Ovary (tissue), 9 donors: ENCODE data around the gene ZNF138. TPM values are rescaled to one million over a fixed set of nuclear protein-coding genes. Genes with fewer than 3 reads are reported as not detected.

Experiments used
- DNase-seq, 5 donors: peaks; one replicate each; pipeline ENCODE4 v3.0.0-alpha.2; 2019 to 2020
- H3K27ac ChIP-seq, 2 donors: fragments of 200-600 bp; one replicate each; pipeline versions ENCODE4 v1.5.1 to v1.8.0; 2019 to 2022
- H3K27me3 ChIP-seq: fragments of 200-600 bp; one replicate; pipeline ENCODE4 v1.8.0; 2022
- H3K36me3 ChIP-seq: fragments of 200-600 bp; sonication (generic); one replicate; pipeline ENCODE4 v1.5.1; 2019
- H3K4me1 ChIP-seq: one replicate; pipeline ENCODE4 v1.8.1; 2013; ENCODE audit warnings: mild to moderate bottlenecking, moderate library complexity; ENCODE audit not compliant: insufficient read depth
- H3K4me3 ChIP-seq: fragments of 200-600 bp; sonication (generic); one replicate; pipeline ENCODE4 v1.5.1; 2017
- H3K9me3 ChIP-seq, 2 donors: fragments of 200-600 bp in 1 of 2; sonication (generic) in 1 of 2; one replicate each; pipeline versions ENCODE4 v1.5.1 to v1.8.1; 2013 to 2019; ENCODE audit warnings: mild to moderate bottlenecking in 1 of 2, moderate library complexity in 1 of 2
- CTCF ChIP-seq, 3 donors: fragments of 450-650 bp in 2 of 3; fragments of 200-600 bp in 1 of 3; IDR thresholded peaks; one replicate each; pipeline versions ENCODE4 v1.5.1 to v1.8.0; 2016 to 2022; ENCODE audit warnings: antibody characterized with exemption in 3 of 3, mild to moderate bottlenecking in 1 of 3
- EP300 ChIP-seq: sonication (generic); formaldehyde crosslinking; IDR thresholded peaks from one replicate; pipeline ENCODE4 v1.6.1; 2017; ENCODE audit warnings: antibody characterized with exemption
- POLR2A ChIP-seq: fragments of 450-650 bp; IDR thresholded peaks from one replicate; pipeline ENCODE4 v1.6.1; 2017; ENCODE audit warnings: antibody characterized with exemption, mild to moderate bottlenecking, moderate library complexity
- WGBS, 3 donors: extraction: QIAGEN DNeasy Blood & Tissue Kit in 1 of 3; methylation state at CpG; one replicate each; pipeline versions ENCODE4 v1.1.5 to v1.1.7; 2013 to 2017; 5-methylcytosine and 5-hydroxymethylcytosine counted together
- intact Hi-C, 4 donors: fragments of 100-400 bp; cut with DNase I; formaldehyde crosslinking; loops; one replicate each; pipeline versions ENCODE4 v1.11.0 to v1.15.1; 2022 to 2023
- polyA plus RNA-seq, 2 donors: library from polyadenylated mRNA; stranded (reverse); fragments of 200-250 nt in 1 of 2; fragments of 350-450 nt in 1 of 2; fragmentation: Illumina TruSeq in 1 of 2; extraction: RNeasy Lipid Tissue Mini Kit (QIAGEN cat#74804) in 1 of 2; gene quantifications; one replicate each; pipeline ENCODE4 v1.2.3, GENCODE V29; 2013 to 2014
- total RNA-seq, 7 donors: library from RNA; depleted of rRNA in 2 of 7; stranded (reverse); fragments of >200 nt in 2 of 7; fragmentation: NEBNext Ultra II Directional in 3 of 7; extraction: Animal tissue kit (Norgen Biotek cat#: 25700) in 3 of 7; gene quantifications; one replicate each; pipeline versions ENCODE4 v1.1.0 to v1.2.4, GENCODE V29; 2016 to 2023
- donor health status: DM: no; HTN: no; CAD: no; lungs with moderate emphysema.
- donor health status: DM: no; HTN: no; CAD: no.
- donor health status: Bipolar disorder and iron deficiency.
- donor health status: DM: yes; HTN: yes; CAD: no.
- donor health status: DM: no; HTN: no; CAD: no.
- donor health status: DM: yes; HTN: yes; CAD: no.

Gene ZNF138
- total and polyA plus RNA-seq, 9 donors = 5.3 to 14.1 (median 9.9) TPM

GRCh38 chr7:64869121-64869725 is 75.0 kb downstream of the ZNF138 start:
- 73 to 77% (median 76%) methylated on average over 8 of the region's 8 CpGs for WGBS, 3 donors
- Histone ChIP-seq H3K4me1 (no peaks in the 10 kb centered on the region), H3K9me3 (no peaks in the 10 kb centered on the region), H3K27me3 (no peaks in the 10 kb centered on the region), H3K4me3 (no peak overlapping the region), H3K27ac (no peak overlapping the region), H3K36me3 (no peaks in the 10 kb centered on the region)
- TF ChIP-seq EP300 (no peak), POLR2A (no peak), CTCF (IDR thresholded peaks at IDR 0.05) (no peak)
- intact Hi-C loops = no loop called here
- no peak for DNase-seq

- 93 to 94% (median 93%) methylated on average over 32 of the region's 32 CpGs for WGBS, 3 donors
- Histone ChIP-seq H3K9me3 (no peaks in the 10 kb centered on the region), H3K36me3 (no peaks in the 10 kb centered on the region), H3K27ac (no peak overlapping the region), H3K27me3 (no peaks in the 10 kb centered on the region), H3K4me1 (no peaks in the 10 kb centered on the region), H3K4me3 (no peak overlapping the region)
- TF ChIP-seq POLR2A = no peak
- TF ChIP-seq EP300 = no peak
- TF ChIP-seq CTCF (IDR thresholded peaks at IDR 0.05) = no peak
- intact Hi-C loops = no loop called here
- no peak for DNase-seq
These were observed 75.8 kb downstream of the ZNF138 start for GRCh38 chr7:64869912-64870562.

GRCh38 chr7:64870656-64871055 is 76.4 kb downstream of the ZNF138 start:
- DNase-seq = no peak
- TF ChIP-seq EP300 = no peak
- no peak for TF ChIP-seq CTCF (IDR thresholded peaks at IDR 0.05)
- TF ChIP-seq POLR2A = no peak
- H3K27ac ChIP-seq = no peak overlapping the region
- WGBS, 3 donors = 92 to 96% (median 94%) methylated on average over 13 of the region's 13 CpGs
- intact Hi-C loops = no loop called here
- H3K9me3 ChIP-seq = no peaks in the 10 kb centered on the region
- no peaks in the 10 kb centered on the region for H3K4me1 ChIP-seq
- H3K4me3 ChIP-seq = no peak overlapping the region
- no peaks in the 10 kb centered on the region for H3K27me3 ChIP-seq
- no peaks in the 10 kb centered on the region for H3K36me3 ChIP-seq

- no peak overlapping the region for H3K27ac ChIP-seq
- no peak for DNase-seq
- no peak overlapping the region for H3K4me3 ChIP-seq
- TF ChIP-seq CTCF (IDR thresholded peaks at IDR 0.05) (no peak), EP300 (no peak), POLR2A (no peak)
- no peaks in the 10 kb centered on the region for H3K36me3 ChIP-seq
- H3K9me3 ChIP-seq = no peaks in the 10 kb centered on the region
- H3K27me3 ChIP-seq = no peaks in the 10 kb centered on the region
- 68 to 75% (median 68%) methylated on average over 8 of the region's 8 CpGs for WGBS, 3 donors
- intact Hi-C loops = no loop called here
- H3K4me1 ChIP-seq = no peaks in the 10 kb centered on the region
These were observed 77.5 kb downstream of the ZNF138 start for GRCh38 chr7:64871761-64872160.
